ENCODE measurements around the gene PRR35.

DNA sequence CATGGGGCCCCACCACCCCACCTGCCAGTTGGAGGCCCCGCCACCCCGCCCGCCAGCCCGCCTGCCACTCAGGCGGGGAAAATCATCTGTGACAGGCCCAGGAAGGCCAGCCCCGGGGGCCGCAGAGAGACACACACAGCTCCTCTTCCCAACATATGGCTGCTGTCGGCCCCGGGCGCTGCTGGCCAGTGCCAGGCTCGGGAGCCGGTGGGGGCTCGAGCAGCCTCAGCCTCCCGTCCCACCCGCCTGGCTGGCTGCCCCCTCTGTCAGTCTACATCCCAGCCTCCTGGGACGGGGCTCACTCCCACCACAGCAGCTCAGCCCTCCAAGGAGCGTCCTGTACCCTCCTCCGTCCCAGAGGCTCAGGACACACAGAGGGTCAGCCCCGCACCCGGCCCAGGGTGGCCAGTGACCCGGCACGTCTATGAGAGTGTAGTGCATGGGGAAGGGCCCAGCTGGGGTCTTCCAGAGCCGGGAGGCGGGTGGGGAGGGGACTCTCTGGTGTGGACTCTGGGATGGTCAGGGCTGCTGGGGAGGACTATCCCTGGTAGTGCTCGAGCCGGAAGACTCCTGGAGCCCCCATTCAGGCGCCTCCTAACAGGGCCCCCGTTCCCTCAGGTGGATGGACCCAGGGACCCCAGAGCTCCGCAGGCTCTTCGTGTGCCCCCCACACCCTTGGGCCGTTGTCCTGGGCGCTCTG, 3.6 kb upstream of the PRR35 start:
- TF ChIP-seq, protein P1, sequence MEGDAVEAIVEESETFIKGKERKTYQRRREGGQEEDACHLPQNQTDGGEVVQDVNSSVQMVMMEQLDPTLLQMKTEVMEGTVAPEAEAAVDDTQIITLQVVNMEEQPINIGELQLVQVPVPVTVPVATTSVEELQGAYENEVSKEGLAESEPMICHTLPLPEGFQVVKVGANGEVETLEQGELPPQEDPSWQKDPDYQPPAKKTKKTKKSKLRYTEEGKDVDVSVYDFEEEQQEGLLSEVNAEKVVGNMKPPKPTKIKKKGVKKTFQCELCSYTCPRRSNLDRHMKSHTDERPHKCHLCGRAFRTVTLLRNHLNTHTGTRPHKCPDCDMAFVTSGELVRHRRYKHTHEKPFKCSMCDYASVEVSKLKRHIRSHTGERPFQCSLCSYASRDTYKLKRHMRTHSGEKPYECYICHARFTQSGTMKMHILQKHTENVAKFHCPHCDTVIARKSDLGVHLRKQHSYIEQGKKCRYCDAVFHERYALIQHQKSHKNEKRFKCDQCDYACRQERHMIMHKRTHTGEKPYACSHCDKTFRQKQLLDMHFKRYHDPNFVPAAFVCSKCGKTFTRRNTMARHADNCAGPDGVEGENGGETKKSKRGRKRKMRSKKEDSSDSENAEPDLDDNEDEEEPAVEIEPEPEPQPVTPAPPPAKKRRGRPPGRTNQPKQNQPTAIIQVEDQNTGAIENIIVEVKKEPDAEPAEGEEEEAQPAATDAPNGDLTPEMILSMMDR (conservative IDR thresholded peaks at IDR 0.05; ENCODE audit: low read depth, low read length), result no peak
- TF ChIP-seq EZH2 (IDR thresholded peaks at IDR 0.05; ENCODE audit: low read length, unreplicated experiment) (no peak), EZH2phosphoT487 (IDR thresholded peaks at IDR 0.05; ENCODE audit: borderline replicate concordance, low read length) (no peak)
